NCI-H345 treated with DMSO at 0.1 percent for 48 hours (cell line): Measurements from ENCODE around the gene FAM43B.

ENCODE experiments used
- DNase-seq: peaks from one replicate; lab custom pipeline; 2025; ENCODE audit not compliant: unreplicated experiment; lab: John Stamatoyannopoulos, UW

FAM43B gene

GRCh38 chr1:20551161-20551560, 1.2 kb upstream of the FAM43B start:
- DNase-seq, result no peak

- no peak for DNase-seq
Observed at GRCh38 chr1:20552728-20553445, 514 bp downstream of the FAM43B start.

GRCh38 chr1:20555025-20555757, 2.8 kb downstream of the FAM43B start:
- DNase-seq, result no peak

- DNase-seq, result no peak
Observed at GRCh38 chr1:20555758-20556120, 3.4 kb downstream of the FAM43B start.

GRCh38 chr1:20558191-20558590, 5.8 kb downstream of the FAM43B start:
- no peak for DNase-seq

GRCh38 chr1:20560966-20561365, 8.6 kb downstream of the FAM43B start:
- no peak for DNase-seq

- DNase-seq, result no peak
Observed at GRCh38 chr1:20565234-20565633, 12.9 kb downstream of the FAM43B start.

- DNase-seq, result no peak
Observed at GRCh38 chr1:20569523-20570098, 17.2 kb downstream of the FAM43B start.

GRCh38 chr1:20571427-20571826, 19.1 kb downstream of the FAM43B start:
- DNase-seq, result no peak

GRCh38 chr1:20573987-20574386, 21.6 kb downstream of the FAM43B start:
- no peak for DNase-seq

- DNase-seq, result peak; percentile 18
Observed at GRCh38 chr1:20574686-20575540, 22.5 kb downstream of the FAM43B start.

GRCh38 chr1:20575541-20576336, 23.4 kb downstream of the FAM43B start:
- DNase-seq, result no peak

GRCh38 chr1:20578062-20578461, 25.7 kb downstream of the FAM43B start:
- no peak for DNase-seq

- DNase-seq, result no peak
Observed at GRCh38 chr1:20578721-20579395, 26.5 kb downstream of the FAM43B start.

GRCh38 chr1:20584890-20585289, 32.5 kb downstream of the FAM43B start:
- no peak for DNase-seq

- DNase-seq, result no peak
Observed at GRCh38 chr1:20586953-20587660, 34.7 kb downstream of the FAM43B start.

- DNase-seq, result no peak
Observed at GRCh38 chr1:20587661-20588053, 35.3 kb downstream of the FAM43B start.

- DNase-seq, result no peak
Observed at GRCh38 chr1:20588634-20589225, 36.4 kb downstream of the FAM43B start, which contains the start of gene CDA. Gene CDA, plus strand, starts transcription at chr1:20589097. Its CDS starts 33 bp downstream, at chr1:20589130.
